OCI-LY3 (cell line): ENCODE results near the gene MTUS2.

Experiments
- EZH2phosphoT487 ChIP-seq: fragments of 200-600 bp; shearing (Covaris generic); IDR thresholded peaks from 2 replicates; pipeline ENCODE4 v1.6.1; 2018; ENCODE audit warnings: antibody characterized with exemption, mixed run types, low read depth
- TF ChIP-seq, protein P1 (sequence below): fragments of 200-600, 300-600 bp; sonication (generic); IDR thresholded peaks from 2 replicates; pipeline ENCODE4 v1.5.1; 2014; ENCODE audit warnings: antibody characterized with exemption, low read length, low read depth

DNA sequence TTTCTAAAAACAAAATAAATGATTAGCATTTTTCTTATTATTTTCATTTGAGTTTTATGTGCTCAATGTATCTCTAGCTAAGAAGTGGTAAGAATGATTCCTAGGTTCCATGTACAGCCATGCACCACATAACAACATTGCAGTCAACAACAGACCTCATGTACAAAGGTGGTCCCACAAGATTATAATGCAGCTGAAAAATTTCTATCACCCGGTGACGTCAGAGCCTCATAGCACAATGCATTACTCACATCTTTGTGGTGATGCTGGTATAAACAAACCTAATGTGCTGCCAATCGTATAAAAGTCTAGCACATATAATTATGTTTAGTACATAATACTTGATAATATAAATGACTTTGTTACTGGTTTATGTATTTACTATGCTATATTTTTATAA, 654.9 kb downstream of the MTUS2 start:
- TF ChIP-seq, protein P1, sequence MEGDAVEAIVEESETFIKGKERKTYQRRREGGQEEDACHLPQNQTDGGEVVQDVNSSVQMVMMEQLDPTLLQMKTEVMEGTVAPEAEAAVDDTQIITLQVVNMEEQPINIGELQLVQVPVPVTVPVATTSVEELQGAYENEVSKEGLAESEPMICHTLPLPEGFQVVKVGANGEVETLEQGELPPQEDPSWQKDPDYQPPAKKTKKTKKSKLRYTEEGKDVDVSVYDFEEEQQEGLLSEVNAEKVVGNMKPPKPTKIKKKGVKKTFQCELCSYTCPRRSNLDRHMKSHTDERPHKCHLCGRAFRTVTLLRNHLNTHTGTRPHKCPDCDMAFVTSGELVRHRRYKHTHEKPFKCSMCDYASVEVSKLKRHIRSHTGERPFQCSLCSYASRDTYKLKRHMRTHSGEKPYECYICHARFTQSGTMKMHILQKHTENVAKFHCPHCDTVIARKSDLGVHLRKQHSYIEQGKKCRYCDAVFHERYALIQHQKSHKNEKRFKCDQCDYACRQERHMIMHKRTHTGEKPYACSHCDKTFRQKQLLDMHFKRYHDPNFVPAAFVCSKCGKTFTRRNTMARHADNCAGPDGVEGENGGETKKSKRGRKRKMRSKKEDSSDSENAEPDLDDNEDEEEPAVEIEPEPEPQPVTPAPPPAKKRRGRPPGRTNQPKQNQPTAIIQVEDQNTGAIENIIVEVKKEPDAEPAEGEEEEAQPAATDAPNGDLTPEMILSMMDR: no peak
- TF ChIP-seq EZH2phosphoT487: no peak
